K562 (cell line): Measurements from ENCODE around the gene CDKN2AIP. TPM values are rescaled to one million over a fixed set of nuclear protein-coding genes. Genes with fewer than 3 reads are reported as not detected.

Experiments used
- DNMT1 ChIP-seq: fragments of 450-650 bp; IDR thresholded peaks from 2 replicates; pipeline ENCODE4 v1.6.1; 2016; ENCODE audit warnings: antibody characterized with exemption, mild to moderate bottlenecking
- EHMT2 ChIP-seq: fragments of 450-650 bp; IDR thresholded peaks from 2 replicates; pipeline ENCODE4 v1.6.1; 2018; ENCODE audit warnings: antibody characterized with exemption
- ELF2 ChIP-seq: fragments of 250-450 bp; sonication (Bioruptor Pico); IDR thresholded peaks from 2 replicates; pipeline ENCODE4 v1.5.0; 2021; ENCODE audit warnings: mild to moderate bottlenecking
- NCOR1 ChIP-seq: fragments of 450-650 bp; IDR thresholded peaks from 2 replicates; pipeline ENCODE4 v1.6.1; 2016; ENCODE audit warnings: mild to moderate bottlenecking, moderate library complexity
- POLR2B ChIP-seq: fragments of 450-650 bp; IDR thresholded peaks from 2 replicates; pipeline ENCODE4 v1.6.1; 2018; ENCODE audit warnings: low read depth; ENCODE audit not compliant: partially characterized antibody
- PURB ChIP-seq: sonication (generic); formaldehyde crosslinking; IDR thresholded peaks from 2 replicates; pipeline ENCODE4 v1.9.0; 2021; ENCODE audit warnings: low read depth, mild to moderate bottlenecking, missing genetic modification reagents
- RAD21 ChIP-seq, 2 experiments: fragments of 250-450 bp in 1 of 2; fragments of 450-650 bp in 1 of 2; sonication (Bioruptor Pico) in 1 of 2; formaldehyde crosslinking in 1 of 2; IDR thresholded peaks in 1 of 2; conservative IDR thresholded peaks in 1 of 2; 2 replicates each; pipeline versions ENCODE4 v1.4.0 to v1.8.0; 2020 to 2022; ENCODE audit warnings: mild to moderate bottlenecking in 2 of 2, moderate library complexity in 1 of 2
- SIX5 ChIP-seq, 2 experiments: IDR thresholded peaks; 2 replicates each; pipeline ENCODE4 v1.6.1; 2011; ENCODE audit warnings: low read length in 2 of 2, borderline replicate concordance in 1 of 2, low read depth in 1 of 2, mild to moderate bottlenecking in 1 of 2, moderate library complexity in 1 of 2; ENCODE audit not compliant: insufficient read depth in 1 of 2
- TCF7L2 ChIP-seq: fragments of 150-350 bp; IDR thresholded peaks from 2 replicates; pipeline ENCODE4 v1.6.1; 2016; ENCODE audit warnings: low read depth, mild to moderate bottlenecking, low read length, moderate library complexity
- ZNF3 ChIP-seq: fragments of 250-450 bp; sonication (Bioruptor Pico); IDR thresholded peaks from 2 replicates; pipeline ENCODE4 v1.5.0; 2021; ENCODE audit warnings: mild to moderate bottlenecking, moderate library complexity
- ZNF311 ChIP-seq: fragments of 250-450 bp; sonication (Bioruptor Pico); IDR thresholded peaks from 2 replicates; pipeline ENCODE4 v1.4.0; 2020; ENCODE audit warnings: mild to moderate bottlenecking, moderate library complexity
- polyA plus RNA-seq, 8 experiments: library from polyadenylated mRNA; depleted of rRNA in 4 of 8; stranded (reverse) in 5 of 8; unstranded in 3 of 8; fragments of >200 nt; fragmentation: Nextera tagmentation in 2 of 8; fragmentation: Illumina TruSeq in 1 of 8; extraction: Ambion mirVana in 2 of 8; extraction: Trizol in 1 of 8; gene quantifications; 2 replicates each; pipeline versions ENCODE4 v1.2.1 to v1.2.3, GENCODE V29; 2011 to 2014; ENCODE audit warnings: inconsistent platforms in 1 of 8, missing spikeins in 1 of 8
- total RNA-seq, 7 experiments: library from RNA; depleted of rRNA in 6 of 7; stranded (reverse); fragments of >200 nt in 6 of 7; fragmentation: Illumina TruSeq in 2 of 7; extraction: Trizol in 2 of 7; gene quantifications; 2 replicates each; pipeline versions ENCODE4 v1.2.1 to v1.2.3, GENCODE V29; 2011 to 2021; ENCODE audit warnings: low replicate concordance in 1 of 7
- TF ChIP-seq, protein P1 (sequence below): fragments of 450-650 bp; formaldehyde crosslinking; conservative IDR thresholded peaks from 2 replicates; pipeline ENCODE4 v1.4.0; 2022; ENCODE audit warnings: mild to moderate bottlenecking, missing genetic modification characterization
- TF ChIP-seq, protein P2 (sequence below): fragments of 150-350 bp; IDR thresholded peaks from 2 replicates; pipeline ENCODE4 v1.6.1; 2014; ENCODE audit warnings: low read depth, mild to moderate bottlenecking, low read length, borderline replicate concordance
- TF ChIP-seq, protein P3 (sequence below): fragments of 450-650 bp; IDR thresholded peaks from 2 replicates; pipeline ENCODE4 v1.7.1; 2018; ENCODE audit warnings: mild to moderate bottlenecking, low read depth; ENCODE audit not compliant: partially characterized antibody
- TF ChIP-seq, protein P4 (sequence below): sonication (generic); formaldehyde crosslinking; IDR thresholded peaks from 2 replicates; pipeline ENCODE4 v1.9.0; 2022; ENCODE audit warnings: mild to moderate bottlenecking, missing genetic modification reagents
- TF ChIP-seq, protein P5 (sequence below): sonication (generic); formaldehyde crosslinking; IDR thresholded peaks from 2 replicates; pipeline ENCODE4 v1.8.0; 2022; ENCODE audit warnings: mild to moderate bottlenecking, missing genetic modification reagents, borderline replicate concordance

The CDKN2AIP gene
- total and polyA plus RNA-seq, 9 of the 15 experiments (the other 6 are each of a cell fraction or from before 2014, with no cell fraction given): 5.9 to 22.0 (median 19.7) TPM

DNA sequence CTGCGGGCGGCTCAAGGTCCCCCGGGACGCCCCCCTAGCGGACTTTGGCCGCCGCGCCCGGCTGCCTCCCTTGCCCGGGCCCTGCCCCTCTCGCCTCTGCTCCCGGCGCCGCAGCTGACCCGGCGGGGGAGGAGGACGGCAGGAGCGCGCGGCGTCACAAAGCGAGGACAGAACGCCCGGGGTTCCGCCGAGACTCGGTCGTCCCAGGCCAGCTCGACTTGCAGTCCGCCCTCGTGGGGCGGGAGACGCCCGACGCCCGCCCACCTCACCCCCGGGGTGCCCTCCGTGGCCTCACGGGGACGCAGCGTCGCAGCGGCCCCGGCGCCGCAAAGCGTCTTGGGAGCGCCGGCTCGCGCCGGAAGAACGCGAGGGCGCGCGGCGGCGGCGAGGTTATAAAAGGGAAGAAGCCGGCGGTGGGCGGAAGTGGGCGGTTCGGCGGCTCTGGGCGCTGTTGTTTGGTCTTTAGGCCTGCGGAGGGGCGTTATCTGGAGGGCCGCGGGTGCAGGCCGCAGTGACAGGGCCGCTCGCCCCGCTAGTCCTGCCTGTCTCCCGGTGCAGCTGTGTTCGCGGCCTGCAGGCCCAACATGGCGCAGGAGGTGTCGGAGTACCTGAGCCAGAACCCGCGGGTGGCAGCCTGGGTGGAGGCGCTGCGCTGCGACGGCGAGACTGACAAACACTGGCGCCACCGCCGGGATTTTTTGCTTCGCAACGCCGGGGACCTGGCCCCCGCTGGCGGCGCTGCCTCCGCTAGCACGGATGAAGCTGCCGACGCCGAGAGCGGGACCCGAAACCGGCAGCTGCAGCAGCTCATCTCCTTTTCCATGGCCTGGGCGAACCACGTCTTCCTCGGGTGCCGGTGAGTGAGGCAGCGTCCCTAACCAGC, at the start of gene CDKN2AIP (continued):
- TF ChIP-seq, protein P1, sequence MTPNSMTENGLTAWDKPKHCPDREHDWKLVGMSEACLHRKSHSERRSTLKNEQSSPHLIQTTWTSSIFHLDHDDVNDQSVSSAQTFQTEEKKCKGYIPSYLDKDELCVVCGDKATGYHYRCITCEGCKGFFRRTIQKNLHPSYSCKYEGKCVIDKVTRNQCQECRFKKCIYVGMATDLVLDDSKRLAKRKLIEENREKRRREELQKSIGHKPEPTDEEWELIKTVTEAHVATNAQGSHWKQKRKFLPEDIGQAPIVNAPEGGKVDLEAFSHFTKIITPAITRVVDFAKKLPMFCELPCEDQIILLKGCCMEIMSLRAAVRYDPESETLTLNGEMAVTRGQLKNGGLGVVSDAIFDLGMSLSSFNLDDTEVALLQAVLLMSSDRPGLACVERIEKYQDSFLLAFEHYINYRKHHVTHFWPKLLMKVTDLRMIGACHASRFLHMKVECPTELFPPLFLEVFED (CRISPR knock-in tag): no peak
- TF ChIP-seq ELF2 (CRISPR knock-in tag) (peak; percentile 42; the same call in 1 of the 2 replicates), TCF7L2 (no peak; the same call in 1 of the 2 replicates), ZNF3 (no peak), EHMT2 (no peak), SIX5 (IDR thresholded peaks at IDR 0.05; ENCODE audit: borderline replicate concordance in 1 of 2, insufficient read depth in 1 of 2, low read depth in 1 of 2, low read length in 2 of 2) (no peak), NCOR1 (peak; percentile 49; the same call in 1 of the 2 replicates), POLR2B (peak; percentile 93), DNMT1 (no peak), ZNF311 (CRISPR knock-in tag) (no peak), PURB (CRISPR knock-in tag) (no peak), RAD21 (CRISPR knock-in tag; conservative IDR thresholded peaks at IDR 0.05 in 1 of 2, IDR thresholded peaks at IDR 0.05 in 1 of 2) (no peak)
- TF ChIP-seq, protein P2, sequence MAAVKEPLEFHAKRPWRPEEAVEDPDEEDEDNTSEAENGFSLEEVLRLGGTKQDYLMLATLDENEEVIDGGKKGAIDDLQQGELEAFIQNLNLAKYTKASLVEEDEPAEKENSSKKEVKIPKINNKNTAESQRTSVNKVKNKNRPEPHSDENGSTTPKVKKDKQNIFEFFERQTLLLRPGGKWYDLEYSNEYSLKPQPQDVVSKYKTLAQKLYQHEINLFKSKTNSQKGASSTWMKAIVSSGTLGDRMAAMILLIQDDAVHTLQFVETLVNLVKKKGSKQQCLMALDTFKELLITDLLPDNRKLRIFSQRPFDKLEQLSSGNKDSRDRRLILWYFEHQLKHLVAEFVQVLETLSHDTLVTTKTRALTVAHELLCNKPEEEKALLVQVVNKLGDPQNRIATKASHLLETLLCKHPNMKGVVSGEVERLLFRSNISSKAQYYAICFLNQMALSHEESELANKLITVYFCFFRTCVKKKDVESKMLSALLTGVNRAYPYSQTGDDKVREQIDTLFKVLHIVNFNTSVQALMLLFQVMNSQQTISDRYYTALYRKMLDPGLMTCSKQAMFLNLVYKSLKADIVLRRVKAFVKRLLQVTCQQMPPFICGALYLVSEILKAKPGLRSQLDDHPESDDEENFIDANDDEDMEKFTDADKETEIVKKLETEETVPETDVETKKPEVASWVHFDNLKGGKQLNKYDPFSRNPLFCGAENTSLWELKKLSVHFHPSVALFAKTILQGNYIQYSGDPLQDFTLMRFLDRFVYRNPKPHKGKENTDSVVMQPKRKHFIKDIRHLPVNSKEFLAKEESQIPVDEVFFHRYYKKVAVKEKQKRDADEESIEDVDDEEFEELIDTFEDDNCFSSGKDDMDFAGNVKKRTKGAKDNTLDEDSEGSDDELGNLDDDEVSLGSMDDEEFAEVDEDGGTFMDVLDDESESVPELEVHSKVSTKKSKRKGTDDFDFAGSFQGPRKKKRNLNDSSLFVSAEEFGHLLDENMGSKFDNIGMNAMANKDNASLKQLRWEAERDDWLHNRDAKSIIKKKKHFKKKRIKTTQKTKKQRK: no peak
- TF ChIP-seq, protein P3, sequence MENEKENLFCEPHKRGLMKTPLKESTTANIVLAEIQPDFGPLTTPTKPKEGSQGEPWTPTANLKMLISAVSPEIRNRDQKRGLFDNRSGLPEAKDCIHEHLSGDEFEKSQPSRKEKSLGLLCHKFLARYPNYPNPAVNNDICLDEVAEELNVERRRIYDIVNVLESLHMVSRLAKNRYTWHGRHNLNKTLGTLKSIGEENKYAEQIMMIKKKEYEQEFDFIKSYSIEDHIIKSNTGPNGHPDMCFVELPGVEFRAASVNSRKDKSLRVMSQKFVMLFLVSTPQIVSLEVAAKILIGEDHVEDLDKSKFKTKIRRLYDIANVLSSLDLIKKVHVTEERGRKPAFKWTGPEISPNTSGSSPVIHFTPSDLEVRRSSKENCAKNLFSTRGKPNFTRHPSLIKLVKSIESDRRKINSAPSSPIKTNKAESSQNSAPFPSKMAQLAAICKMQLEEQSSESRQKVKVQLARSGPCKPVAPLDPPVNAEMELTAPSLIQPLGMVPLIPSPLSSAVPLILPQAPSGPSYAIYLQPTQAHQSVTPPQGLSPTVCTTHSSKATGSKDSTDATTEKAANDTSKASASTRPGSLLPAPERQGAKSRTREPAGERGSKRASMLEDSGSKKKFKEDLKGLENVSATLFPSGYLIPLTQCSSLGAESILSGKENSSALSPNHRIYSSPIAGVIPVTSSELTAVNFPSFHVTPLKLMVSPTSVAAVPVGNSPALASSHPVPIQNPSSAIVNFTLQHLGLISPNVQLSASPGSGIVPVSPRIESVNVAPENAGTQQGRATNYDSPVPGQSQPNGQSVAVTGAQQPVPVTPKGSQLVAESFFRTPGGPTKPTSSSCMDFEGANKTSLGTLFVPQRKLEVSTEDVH: no peak
- TF ChIP-seq, protein P4, sequence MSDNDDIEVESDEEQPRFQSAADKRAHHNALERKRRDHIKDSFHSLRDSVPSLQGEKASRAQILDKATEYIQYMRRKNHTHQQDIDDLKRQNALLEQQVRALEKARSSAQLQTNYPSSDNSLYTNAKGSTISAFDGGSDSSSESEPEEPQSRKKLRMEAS (CRISPR knock-in tag): peak; percentile 24; the same call in 1 of the 2 replicates
- TF ChIP-seq, protein P5, sequence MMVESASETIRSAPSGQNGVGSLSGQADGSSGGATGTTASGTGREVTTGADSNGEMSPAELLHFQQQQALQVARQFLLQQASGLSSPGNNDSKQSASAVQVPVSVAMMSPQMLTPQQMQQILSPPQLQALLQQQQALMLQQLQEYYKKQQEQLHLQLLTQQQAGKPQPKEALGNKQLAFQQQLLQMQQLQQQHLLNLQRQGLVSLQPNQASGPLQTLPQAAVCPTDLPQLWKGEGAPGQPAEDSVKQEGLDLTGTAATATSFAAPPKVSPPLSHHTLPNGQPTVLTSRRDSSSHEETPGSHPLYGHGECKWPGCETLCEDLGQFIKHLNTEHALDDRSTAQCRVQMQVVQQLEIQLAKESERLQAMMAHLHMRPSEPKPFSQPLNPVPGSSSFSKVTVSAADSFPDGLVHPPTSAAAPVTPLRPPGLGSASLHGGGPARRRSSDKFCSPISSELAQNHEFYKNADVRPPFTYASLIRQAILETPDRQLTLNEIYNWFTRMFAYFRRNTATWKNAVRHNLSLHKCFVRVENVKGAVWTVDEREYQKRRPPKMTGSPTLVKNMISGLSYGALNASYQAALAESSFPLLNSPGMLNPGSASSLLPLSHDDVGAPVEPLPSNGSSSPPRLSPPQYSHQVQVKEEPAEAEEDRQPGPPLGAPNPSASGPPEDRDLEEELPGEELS (CRISPR knock-in tag): no peak
